Esophagus muscularis mucosa (tissue), 4 donors: ENCODE measurements around the gene CHMP2A. TPM values are rescaled to one million over a fixed set of nuclear protein-coding genes. Genes with fewer than 3 reads are reported as not detected.

Source experiments
- DNase-seq: peaks from one replicate; pipeline ENCODE4 v3.0.0-alpha.2; 2017; ENCODE audit errors: extremely low spot score
- H3K27ac ChIP-seq, 4 donors: fragments of 200-600 bp; sonication (generic); replicated peaks in 1 of 4; 1 replicate in 3 of 4; 2 replicates in 1 of 4; pipeline ENCODE4 v1.5.1; 2016 to 2019; ENCODE audit warnings: mild to moderate bottlenecking in 1 of 4
- H3K27me3 ChIP-seq, 4 donors: fragments of 200-600 bp; sonication (generic); one replicate each; pipeline versions ENCODE4 v1.5.1 to v1.6.0; 2016 to 2019
- H3K36me3 ChIP-seq, 4 donors: fragments of 200-600 bp; sonication (generic); one replicate each; pipeline ENCODE4 v1.5.1; 2016 to 2019
- H3K4me1 ChIP-seq, 4 donors: fragments of 200-600 bp; sonication (generic); one replicate each; pipeline ENCODE4 v1.5.1; 2016 to 2019
- H3K4me3 ChIP-seq, 4 donors: fragments of 200-600 bp; sonication (generic); 1 replicate in 2 of 4; 2 replicates in 2 of 4; pipeline ENCODE4 v1.5.1; 2016 to 2019; ENCODE audit warnings: mild to moderate bottlenecking in 4 of 4, moderate library complexity in 1 of 4
- H3K9me3 ChIP-seq, 4 donors: fragments of 200-600 bp; sonication (generic); 1 replicate in 3 of 4; 2 replicates in 1 of 4; pipeline ENCODE4 v1.5.1; 2016 to 2019
- CTCF ChIP-seq, 3 experiments: fragments of 200-600 bp in 2 of 3; fragments of 450-650 bp in 1 of 3; sonication (generic) in 2 of 3; IDR thresholded peaks; one replicate each; pipeline ENCODE4 v1.5.1; 2017 to 2019; ENCODE audit warnings: antibody characterized with exemption in 3 of 3, mild to moderate bottlenecking in 2 of 3, moderate library complexity in 1 of 3
- EP300 ChIP-seq: sonication (generic); formaldehyde crosslinking; IDR thresholded peaks from one replicate; pipeline ENCODE4 v1.6.1; 2017; ENCODE audit warnings: antibody characterized with exemption
- POLR2A ChIP-seq: fragments of 450-650 bp; IDR thresholded peaks from one replicate; pipeline ENCODE4 v1.6.1; 2017; ENCODE audit warnings: antibody characterized with exemption, moderate library complexity, mild to moderate bottlenecking, low read depth
- POLR2AphosphoS5 ChIP-seq, 2 donors: sonication (generic); formaldehyde crosslinking; IDR thresholded peaks; one replicate each; pipeline ENCODE4 v1.6.1; 2017; ENCODE audit warnings: antibody characterized with exemption in 2 of 2
- WGBS: methylation state at CpG from one replicate; pipeline ENCODE4 v1.1.5; 2018; 5-methylcytosine and 5-hydroxymethylcytosine counted together
- intact Hi-C: fragments of 100-400 bp; cut with DNase I; formaldehyde crosslinking; loops from one replicate; pipeline ENCODE4 v1.15.1; 2023
- total RNA-seq, 4 donors: library from RNA; depleted of rRNA; stranded (reverse); fragments of >200 nt; gene quantifications; one replicate each; pipeline versions ENCODE4 v1.1.0 to v1.2.1, GENCODE V29; 2016

Gene CHMP2A
- total RNA-seq, 4 donors from 2014 or later, result 124 to 145 (median 141) TPM

GRCh38 chr19:58549664-58550361, 5.1 kb downstream of the CHMP2A start:
- no peak for TF ChIP-seq EP300
- TF ChIP-seq CTCF (IDR thresholded peaks at IDR 0.05), result no peak
- TF ChIP-seq POLR2A, result no peak
- TF ChIP-seq POLR2AphosphoS5 (IDR thresholded peaks at IDR 0.05), result no peak
- intact Hi-C loops, result no loop called here
- no peaks in the 10 kb centered on the region for H3K27me3 ChIP-seq
- no peak for DNase-seq
- no peaks in the 10 kb centered on the region for H3K9me3 ChIP-seq
- H3K4me3 ChIP-seq, result no peak overlapping the region
- WGBS, result 92% methylated on average over 11 of the region's 11 CpGs
- H3K27ac ChIP-seq, result no peak overlapping the region
- H3K36me3 ChIP-seq, result peaks cover 57 to 82% (median 74%) of the 10 kb centered on the region in 4 donors
- H3K4me1 ChIP-seq, result peaks cover 35 to 59% (median 47%) of the 10 kb centered on the region in 4 donors

- Histone ChIP-seq H3K36me3 (peaks cover 57 to 82% (median 74%) of the 10 kb centered on the region in 4 donors), H3K27ac (no peak overlapping the region), H3K4me3 (no peak overlapping the region), H3K4me1 (peaks cover 31 to 55% (median 43%) of the 10 kb centered on the region in 4 donors), H3K9me3 (no peaks in the 10 kb centered on the region), H3K27me3 (no peaks in the 10 kb centered on the region)
- no peak for DNase-seq
- WGBS, result 87% methylated on average over 16 of the region's 20 CpGs
- TF ChIP-seq CTCF (IDR thresholded peaks at IDR 0.05), result no peak
- no peak for TF ChIP-seq POLR2A
- TF ChIP-seq EP300, result no peak
- no peak for TF ChIP-seq POLR2AphosphoS5 (IDR thresholded peaks at IDR 0.05)
- intact Hi-C loops, result no loop called here
Observed at GRCh38 chr19:58548859-58549663, 5.8 kb downstream of the CHMP2A start.

GRCh38 chr19:58547323-58548312, 7.3 kb downstream of the CHMP2A start:
- DNase-seq, result no peak
- Histone ChIP-seq H3K9me3 (no peaks in the 10 kb centered on the region), H3K27me3 (peaks cover 0 to 2% (median 0%) of the 10 kb centered on the region in 4 donors), H3K27ac (no peak overlapping the region), H3K36me3 (peaks cover 56 to 70% (median 66%) of the 10 kb centered on the region in 4 donors), H3K4me1 (peaks cover 29 to 50% (median 36%) of the 10 kb centered on the region in 4 donors), H3K4me3 (no peak overlapping the region)
- 82% methylated on average over 18 of the region's 18 CpGs for WGBS
- intact Hi-C loops, result no loop called here
- TF ChIP-seq POLR2A (no peak), CTCF (IDR thresholded peaks at IDR 0.05) (no peak), POLR2AphosphoS5 (IDR thresholded peaks at IDR 0.05) (no peak), EP300 (no peak)

- peak overlapping the region; percentile 95 to 98 (median 96) for H3K4me3 ChIP-seq
- no peaks in the 10 kb centered on the region for H3K9me3 ChIP-seq
- peaks cover 29 to 50% (median 35%) of the 10 kb centered on the region in 4 donors for H3K4me1 ChIP-seq
- peaks cover 0 to 6% (median 0%) of the 10 kb centered on the region in 4 donors for H3K27me3 ChIP-seq
- H3K27ac ChIP-seq, result peak overlapping the region in 1 of 4 donors; percentile 91
- TF ChIP-seq POLR2A (no peak), CTCF (IDR thresholded peaks at IDR 0.05) (no peak)
- no peak for DNase-seq
- intact Hi-C loops, result no loop called here
- H3K36me3 ChIP-seq, result peaks cover 41 to 55% (median 51%) of the 10 kb centered on the region in 4 donors
- WGBS, result 14% methylated on average over 1 of the region's 1 CpG
Observed at GRCh38 chr19:58546019-58546530, 8.8 kb downstream of the CHMP2A start.
